ENCODE measurements around the gene GLO1.

- no peak for TF ChIP-seq CTCF (IDR thresholded peaks at IDR 0.05)
- TF ChIP-seq SIN3A (IDR thresholded peaks at IDR 0.05; ENCODE audit: borderline replicate concordance, insufficient read depth, low read depth, low read length), result no peak
These were observed 34.0 kb upstream of the GLO1 start for GRCh38 chr6:38736951-38737350.

Measured in Panc1 (cell line).